HG03439 (cell line): ENCODE measurements around the gene DSCAM.

Experiments used
- ATAC-seq: cut with Tn5 transposase; IDR thresholded peaks from one replicate; pipeline ENCODE4 v1.9.1; 2021; ENCODE audit warnings: mild to moderate bottlenecking, moderate library complexity; ENCODE audit not compliant: unreplicated experiment

Gene DSCAM

DNA sequence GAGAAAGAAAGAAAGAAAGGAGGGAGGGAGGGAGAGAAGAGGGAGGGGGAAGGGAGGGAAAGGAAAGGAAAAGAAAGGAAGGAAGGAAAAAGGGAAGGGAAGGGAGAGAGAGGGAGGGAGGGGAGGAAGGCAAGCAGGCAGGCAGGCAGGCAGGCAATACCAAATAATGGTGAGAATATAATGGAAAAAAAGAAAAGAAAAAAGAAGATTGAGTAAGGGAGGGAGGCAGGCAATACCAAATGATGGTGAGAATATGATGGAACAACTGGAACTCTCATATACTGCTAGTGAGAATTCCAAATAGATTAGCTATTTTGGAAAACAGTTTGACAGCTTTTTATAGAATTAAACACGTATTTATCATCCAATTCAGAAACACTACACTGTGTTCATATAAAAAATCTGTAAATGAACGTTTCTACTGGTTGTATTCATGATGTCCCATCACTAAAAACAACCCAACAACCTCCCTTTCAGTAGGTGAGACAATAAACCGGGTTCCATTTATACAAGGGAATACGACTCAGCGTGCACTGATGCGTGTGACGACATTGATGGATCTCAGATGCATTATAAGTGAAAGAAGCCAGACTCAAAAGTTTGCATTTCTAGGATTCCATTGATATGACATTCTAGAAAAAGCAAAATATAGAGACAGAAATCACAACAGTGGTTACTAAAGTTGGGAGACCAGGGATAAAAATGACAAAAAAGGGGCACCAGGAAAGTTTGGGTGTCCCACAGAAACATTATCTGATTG, 226.4 kb downstream of the DSCAM start:
- no peak for ATAC-seq

DNA sequence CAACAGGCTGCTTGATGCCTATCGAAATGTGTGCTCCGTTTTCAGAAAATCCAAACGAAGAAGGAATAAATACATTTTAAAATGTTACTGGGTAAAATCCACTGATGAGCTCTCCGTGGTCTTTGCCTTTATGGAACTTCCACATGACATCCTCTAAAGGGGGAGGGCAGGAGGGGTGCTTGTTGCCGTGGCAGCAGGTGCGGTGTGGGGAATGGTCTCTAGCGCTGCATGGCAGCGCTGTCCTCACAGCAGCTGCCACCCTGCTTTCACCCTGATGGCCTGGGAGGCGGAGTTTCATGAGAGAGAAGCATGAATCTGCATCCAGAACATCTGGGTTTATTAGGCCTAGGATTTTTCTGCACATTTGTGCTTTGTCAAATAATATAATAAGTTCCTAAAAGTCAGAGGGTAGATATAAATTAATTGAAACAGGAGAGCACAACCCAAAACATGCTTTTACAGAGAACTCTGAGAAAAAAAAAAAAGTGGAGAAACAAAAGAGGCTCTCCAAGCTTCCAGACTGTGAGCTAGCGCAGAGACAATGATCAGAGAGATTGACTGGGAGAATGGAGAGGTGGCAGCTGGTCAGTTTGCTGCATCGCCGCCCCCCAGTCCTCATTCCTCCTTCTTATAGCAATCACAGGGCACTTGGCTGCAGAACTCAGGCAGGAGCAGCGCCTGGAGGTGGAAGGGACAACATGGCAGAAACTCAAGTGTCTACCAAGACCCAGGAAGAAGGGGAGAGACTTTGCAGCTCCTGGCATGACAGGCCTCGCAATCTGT, 228.6 kb downstream of the DSCAM start:
- no peak for ATAC-seq

DNA sequence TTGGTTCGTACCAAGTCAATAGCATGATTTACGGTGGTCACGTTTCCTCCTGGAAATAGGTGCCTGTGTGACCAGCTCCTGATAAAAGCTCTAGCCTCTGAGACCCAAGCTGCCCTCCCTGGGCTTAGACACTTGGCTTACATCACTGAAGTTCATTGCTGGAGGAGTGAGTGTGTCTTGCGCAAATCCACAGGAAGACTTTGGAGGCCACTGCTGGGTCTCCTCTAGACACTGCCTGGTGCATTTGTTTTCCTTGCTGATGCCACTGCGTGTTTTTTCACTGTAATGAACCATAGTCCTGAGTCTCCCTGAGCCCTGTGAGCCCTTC, 230.6 kb downstream of the DSCAM start:
- ATAC-seq, result no peak

DNA sequence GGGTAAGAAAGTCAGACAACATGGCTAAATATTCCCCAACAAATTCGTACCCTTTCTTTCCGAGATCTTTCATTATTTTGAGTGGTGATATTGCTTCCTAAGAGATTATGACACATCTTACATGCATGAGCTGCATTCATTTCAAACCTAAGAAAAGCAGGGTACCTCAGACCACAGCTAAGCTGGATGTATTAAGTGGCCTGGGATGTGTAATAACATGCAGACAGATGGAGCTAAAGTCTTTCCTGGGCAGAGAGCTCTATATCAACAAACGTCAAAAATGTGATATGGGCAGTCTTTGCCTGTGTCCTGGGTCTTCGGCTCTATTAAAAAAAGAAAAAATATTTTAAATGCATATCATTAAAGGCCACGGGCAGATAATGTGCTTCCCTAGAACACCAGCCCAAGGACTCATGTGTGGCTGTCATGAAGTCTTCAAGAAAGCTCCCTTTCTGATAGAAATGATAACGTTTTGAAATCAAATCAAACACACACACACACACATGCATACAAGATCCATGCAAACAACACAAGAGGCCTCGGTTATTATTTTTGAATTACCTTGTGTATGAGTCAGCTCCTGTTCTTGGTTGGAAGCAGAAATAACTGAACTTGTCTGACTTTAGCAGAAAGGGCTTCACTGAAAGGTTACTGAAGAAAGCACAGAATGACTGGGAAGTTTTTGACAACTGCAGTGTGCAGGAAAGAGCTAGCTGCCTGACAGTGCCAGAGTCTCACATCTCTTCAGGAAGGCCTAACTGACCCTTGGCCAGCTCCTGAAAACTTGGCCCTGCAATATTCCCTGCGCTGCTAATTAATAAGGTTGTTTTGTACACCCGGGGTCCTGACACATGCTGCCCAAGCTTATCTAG, 231.2 kb downstream of the DSCAM start:
- ATAC-seq, result no peak

DNA sequence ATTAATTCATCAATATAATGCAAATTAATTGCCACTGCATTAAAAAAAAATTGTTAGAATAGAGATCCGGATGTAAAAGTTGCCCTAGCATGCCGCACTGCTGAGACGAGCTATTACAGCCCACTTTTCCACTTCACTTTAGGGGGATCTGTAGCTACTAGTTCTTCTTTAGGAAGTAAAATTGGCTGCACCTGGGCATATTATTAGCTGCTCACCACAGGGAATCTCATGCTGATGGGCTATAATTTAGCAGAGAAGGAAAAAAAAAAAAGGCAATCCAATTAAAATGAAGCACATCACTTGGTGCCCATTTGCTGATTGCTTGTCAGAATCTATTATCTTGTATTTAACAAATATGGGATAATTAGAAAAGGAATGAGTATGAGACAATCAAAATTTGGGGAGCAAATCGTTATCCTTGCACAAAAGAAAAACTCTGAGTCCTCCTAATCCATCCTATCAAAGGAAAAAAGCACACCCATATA, 233.4 kb downstream of the DSCAM start:
- no peak for ATAC-seq

DNA sequence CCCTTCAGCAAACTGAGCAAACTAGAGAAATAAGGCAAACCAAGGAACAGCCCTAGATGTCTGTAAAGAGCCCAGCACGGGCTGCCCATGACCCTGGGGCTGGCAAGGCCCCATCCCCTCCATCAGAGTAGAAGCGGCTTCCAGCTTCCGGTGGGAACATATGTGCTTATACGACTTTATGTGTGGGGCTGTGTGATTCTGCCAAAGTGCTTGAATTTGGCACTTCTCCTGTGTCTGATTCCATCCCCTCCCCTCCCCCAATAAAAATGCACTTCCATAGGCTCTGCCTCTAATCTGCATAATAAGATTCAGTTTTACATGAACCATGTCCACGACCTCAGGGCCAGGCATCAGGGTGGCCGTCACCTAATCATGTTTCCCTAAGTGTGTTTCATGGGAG, 236.6 kb downstream of the DSCAM start:
- ATAC-seq, result no peak

DNA sequence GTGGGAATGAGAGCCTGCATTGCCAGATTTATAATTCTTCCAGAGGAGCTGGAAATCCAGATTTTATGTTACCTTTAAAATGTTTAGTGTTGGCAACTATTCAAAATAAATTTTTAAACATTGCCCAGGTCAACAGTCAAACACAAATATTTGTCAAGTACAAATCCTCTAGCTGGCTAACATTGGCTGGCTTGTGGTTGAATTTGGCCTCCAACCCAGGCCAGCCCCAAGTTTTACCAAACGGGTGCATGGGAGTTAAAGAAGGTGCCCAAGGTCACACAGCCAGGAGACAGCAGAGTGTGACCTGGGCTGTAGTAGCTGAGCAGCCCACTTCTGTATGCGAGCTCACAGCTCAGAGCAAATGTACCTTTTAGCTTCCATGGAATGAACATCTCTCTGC, 240.6 kb downstream of the DSCAM start:
- ATAC-seq, result no peak

DNA sequence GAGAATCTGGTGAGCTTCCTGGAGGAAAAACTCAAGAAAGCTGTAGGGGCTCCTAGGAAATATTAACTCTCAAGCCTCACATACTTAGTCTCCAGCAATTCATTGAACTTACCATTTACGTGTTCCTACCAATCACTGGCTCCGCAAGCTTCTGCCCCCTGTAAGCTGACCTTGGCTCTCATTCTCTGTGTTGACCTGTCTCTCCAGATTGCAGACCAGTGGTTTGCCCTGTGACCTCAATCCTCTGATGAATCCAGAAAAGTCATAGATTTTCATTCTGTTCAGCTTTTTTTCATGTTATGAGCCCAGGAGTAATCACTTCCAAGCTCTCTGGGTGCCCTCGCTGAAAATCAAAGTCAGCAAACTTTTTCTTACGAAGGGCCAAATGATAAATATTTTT, 241.9 kb downstream of the DSCAM start:
- no peak for ATAC-seq

DNA sequence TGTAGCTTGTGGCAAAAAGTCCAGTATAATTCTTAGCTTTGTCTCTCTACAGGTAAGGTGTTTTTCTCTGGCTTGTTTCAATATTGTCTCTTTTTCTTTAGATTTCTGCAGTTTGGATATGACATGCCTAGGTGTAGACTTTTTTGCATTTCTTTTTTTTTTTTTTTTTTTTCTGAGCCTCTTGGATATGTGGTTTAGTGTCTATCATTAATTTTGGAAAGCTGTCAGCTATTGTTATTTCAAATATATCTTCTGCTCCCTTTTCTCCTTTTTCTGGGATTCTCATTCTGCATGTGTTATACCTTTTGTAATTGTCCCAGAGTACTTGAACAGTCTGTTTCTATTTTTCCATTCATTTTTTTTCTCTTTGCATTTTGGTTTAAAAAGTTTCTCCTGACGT, 243.2 kb downstream of the DSCAM start:
- ATAC-seq, result no peak

DNA sequence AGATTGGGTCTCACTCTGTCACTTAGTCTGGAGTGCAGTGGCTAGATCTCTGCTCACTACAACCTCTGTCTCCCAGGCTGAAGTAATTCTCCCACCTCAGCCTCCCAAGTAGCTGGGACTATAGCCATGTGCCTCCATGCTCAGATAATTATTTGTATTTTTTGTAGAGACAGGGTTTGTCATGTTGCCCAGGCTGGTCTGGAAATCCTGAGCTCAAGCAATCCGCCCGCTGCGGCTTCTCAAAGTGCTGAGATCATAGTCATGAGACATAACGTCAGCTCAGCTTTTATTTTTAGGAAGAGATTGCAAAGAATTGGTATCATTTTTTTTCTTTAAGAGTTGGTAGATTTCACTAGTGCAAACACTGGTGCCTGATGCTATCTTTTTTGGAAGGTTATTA, 244.9 kb downstream of the DSCAM start:
- ATAC-seq, result no peak

DNA sequence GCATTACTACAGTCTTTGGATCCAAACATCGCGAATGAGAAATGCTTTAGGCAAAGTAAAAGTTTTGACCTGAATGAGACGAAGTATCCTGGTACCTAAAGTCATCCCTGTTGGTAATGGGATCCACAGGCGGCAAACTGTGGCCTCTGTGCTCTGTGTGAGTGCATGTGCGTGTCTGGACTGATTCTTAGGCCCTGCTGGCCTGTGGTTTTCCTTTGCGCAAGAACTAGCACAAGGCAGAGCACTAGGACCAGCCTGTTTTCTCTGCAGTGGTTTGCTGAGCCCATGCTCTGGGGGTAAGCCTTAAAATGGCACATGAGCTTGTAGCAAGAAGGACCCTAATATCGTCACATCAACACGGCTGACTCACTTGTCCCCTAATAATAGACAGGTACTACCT, 251.2 kb downstream of the DSCAM start:
- ATAC-seq, result no peak

DNA sequence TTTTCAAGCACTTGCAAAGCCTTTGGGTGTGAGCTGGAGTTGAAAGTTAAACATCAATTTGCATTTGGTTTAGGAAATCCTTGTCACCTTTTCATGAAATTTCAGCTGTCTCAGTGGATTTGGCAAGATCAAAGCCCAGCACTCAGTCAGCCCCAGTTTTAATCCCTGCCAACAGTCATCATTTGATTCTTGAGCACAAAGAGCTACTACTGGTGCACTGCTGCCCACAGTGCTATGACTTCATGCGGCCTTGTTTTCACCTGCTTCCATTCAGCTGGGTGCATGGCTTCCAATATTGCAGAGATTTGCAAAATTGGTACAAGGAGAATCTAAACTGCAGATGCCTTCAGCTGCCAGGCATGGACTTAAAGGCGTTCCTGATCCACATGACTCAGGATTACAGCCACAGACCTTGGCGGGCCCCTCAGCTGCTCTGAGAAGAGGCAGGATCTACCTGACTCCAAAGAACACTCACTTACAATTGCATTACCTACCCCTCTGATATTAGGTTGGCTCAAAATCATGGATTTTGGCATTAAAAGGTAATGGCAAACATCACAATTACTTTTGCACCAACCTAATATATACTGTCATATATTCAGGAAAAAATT, 259.1 kb downstream of the DSCAM start:
- ATAC-seq, result no peak

DNA sequence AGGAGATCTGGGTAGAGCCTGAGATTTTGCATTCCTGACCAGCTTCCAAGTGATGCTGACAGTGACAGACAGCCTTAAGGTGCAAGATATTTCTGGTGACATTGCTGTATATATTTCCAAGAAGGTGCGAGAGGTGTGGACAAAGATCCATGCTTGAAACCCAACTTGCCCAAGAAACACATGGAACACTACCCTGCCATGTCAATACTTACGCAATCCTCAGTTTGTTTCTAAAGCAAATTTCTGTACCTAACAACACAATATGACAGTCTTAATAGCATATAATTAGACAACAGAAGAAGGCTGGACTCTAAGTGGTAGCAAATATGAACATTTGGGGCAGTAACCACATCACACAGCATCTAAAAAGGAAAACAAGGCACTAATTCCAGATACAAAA, 260.4 kb downstream of the DSCAM start:
- no peak for ATAC-seq

DNA sequence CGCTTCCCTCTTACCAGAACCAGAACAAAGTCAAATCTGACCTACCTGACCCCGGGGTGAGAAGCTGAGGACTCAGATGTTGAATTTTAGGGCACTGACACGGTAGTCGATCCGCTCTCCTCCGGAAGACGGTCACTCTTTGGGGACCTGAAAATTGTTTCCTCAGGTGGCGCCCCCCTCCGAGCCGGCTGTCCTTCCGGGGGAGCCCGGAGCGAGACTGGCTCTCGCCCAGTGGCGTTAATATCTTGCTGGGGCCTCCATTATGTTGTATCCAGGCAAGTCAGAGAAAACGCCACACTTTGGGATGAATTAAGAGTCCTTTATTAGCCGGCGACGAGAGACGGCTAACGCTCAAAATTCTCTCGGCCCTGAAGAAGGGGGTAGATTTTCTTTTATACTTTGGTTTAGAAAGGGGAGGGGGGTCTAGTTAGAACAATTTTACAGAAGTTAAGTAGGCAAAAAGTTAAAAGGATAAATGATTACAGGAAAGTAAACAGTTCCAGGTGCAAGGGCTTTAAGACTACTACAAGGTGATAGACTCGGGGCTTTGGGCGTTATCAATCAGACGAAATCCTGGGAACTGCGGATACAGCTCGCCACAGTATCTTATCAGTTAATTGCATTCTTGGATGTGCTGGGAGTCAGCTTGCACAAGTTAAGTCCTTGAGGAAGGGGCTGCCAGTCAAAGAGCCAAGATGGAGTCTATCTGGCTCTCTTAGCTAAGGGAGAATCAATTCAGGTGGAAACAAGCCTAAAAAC, 269.5 kb downstream of the DSCAM start:
- ATAC-seq, result no peak

DNA sequence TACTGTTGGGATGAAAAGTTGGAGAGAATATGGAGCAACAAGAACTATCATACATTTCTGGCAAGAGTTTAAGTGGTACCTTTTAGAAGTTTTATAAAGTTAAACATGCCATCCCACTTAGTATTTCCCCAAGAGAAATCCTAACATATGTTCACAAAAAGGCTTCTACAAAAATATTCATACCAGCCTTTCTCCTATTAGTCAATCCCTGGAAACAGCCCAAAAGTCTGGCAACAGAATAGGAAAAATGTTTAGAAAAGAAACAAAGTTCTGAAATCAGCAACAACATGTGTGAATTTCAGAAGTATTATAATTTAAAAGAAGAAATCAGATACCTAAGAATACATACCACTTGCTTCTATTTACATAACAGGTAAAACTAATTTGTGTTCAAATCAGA, 271.0 kb downstream of the DSCAM start:
- ATAC-seq, result no peak

DNA sequence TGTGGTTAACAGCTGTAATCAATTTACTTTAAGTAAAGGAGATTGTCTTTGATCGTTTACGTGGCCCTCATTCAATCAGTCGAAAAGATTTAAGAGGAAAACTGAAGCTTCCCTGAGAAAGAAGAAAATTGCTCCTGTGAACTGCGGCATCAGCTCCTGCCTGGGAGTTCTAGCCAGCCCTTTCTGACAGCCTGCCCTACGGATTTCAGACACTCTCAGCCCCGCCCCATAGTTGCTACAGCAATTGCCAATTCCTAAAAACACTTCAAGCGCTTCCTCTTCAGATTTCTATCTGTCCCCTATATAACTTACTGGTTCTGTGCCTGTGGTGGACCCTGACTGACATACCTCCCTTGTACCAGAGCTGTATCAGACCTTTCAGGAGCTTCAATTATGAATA, 277.6 kb downstream of the DSCAM start:
- no peak for ATAC-seq

DNA sequence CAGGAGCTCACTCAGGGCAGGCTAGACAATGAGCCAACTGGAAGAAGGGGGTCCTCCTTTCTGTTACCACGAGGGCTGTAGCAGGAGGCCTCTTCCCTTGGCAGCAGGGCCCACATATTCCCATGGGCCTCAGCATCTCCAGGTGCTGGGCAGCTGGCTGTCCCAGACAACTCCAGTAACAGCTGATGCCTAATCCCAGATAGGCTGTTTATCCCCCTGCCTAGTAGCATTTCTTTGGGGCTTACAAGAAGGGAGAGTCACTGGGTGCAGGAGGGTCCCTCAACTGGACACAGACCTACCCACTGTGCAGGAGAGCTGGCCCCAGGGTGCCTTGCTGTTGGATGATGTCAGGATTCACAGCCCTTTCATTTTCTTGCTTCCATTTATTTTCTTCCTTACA, 278.2 kb downstream of the DSCAM start:
- no peak for ATAC-seq

DNA sequence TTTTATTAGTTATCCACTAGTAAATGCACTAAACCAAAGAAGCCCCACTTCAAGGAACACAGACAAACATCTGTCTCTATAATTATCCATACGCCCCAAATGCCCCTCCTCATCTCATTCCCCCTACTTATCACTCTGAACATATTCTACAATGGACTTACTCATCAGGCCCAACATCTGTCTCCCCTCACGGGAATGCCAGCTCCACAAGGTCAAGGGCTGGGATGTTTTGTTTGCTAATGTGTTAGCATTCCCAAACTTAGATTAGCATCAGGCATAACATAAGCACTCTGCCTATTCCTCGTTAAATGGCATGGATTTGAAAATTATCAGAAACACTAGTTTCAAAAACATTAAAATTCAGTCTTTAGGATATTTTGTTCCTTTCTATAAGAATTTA, 279.5 kb downstream of the DSCAM start:
- no peak for ATAC-seq

DNA sequence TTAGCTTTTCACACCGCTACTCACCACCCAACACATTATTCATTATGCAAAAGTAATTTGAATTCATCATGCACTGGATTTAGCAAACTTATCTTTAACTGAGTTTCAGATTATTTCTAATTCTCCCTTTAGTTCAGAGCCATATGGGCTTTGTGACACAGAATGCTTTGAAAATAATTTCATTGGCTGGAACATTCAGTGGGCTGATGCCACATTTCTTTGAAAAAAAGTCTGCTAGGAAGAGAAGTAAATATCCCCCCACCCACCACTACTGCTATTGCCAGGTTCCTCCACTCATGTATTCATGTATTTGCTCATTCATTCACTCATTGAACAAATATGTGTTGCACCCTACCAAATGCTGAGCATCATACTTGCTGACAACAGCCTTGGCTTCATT, 280.5 kb downstream of the DSCAM start:
- no peak for ATAC-seq

DNA sequence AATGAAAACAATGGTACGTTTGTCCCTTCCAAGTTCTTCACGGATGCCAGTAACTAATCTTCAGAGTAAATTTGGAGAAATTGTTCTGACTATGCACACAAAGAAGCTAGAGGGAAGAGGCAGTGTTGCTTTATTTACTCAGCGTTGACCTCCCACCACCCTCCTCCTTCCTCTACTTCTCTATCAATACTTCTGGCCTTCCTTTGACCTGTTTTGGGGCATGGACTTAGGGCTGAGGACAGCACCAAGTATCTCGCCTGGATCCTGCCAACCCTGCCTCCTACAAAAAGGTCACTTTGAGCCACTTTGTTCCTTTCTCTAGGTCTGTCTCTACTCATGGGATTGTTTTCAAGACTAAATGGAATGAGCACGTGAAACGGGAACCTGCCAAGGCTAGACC, 282.6 kb downstream of the DSCAM start:
- no peak for ATAC-seq
